Neural progenitor cell (in vitro differentiated cells): ENCODE results near the gene BMPR1A.

Experiments
- EZH2 ChIP-seq: fragments of 200-600 bp; sonication (generic); IDR thresholded peaks from 2 replicates; pipeline ENCODE4 v1.6.1; 2017; ENCODE audit warnings: antibody characterized with exemption, mild to moderate bottlenecking, moderate library complexity
- EZH2phosphoT487 ChIP-seq: fragments of 200-600 bp; sonication (generic); IDR thresholded peaks from 2 replicates; pipeline ENCODE4 v1.6.1; 2017; ENCODE audit warnings: antibody characterized with exemption
- TF ChIP-seq, protein P1 (sequence below): fragments of 200-600 bp; sonication (generic); IDR thresholded peaks from 2 replicates; pipeline ENCODE4 v1.5.1; 2017; ENCODE audit warnings: antibody characterized with exemption, mild to moderate bottlenecking

DNA sequence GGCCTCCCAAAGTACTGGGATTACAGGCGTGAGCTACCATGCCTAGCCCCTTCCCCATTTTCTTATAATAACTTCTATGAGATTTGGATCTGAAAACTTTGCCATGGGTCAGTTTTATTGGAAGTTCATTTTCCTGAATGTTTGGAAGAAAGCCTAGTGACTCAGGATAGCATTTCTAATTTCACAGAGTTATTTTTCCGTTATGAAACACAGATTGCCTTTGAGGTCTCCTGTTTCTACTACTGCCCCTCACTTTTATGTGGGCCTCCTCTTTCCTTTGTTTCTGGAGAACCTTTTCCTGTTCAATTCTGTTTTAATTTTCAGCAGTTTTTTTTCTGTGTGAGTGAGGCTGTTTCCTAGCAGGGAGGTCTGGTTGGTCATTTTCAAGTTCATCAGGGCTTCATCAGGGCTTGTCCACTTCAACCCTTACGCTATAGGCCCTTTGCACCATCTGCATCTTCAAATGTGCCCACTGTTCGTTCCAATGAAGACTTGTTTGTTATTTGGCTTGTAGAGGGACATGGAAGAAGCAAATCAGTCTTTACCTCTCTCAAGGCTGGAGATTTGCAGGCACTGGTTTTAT, 58.7 kb downstream of the BMPR1A start:
- TF ChIP-seq, protein P1, sequence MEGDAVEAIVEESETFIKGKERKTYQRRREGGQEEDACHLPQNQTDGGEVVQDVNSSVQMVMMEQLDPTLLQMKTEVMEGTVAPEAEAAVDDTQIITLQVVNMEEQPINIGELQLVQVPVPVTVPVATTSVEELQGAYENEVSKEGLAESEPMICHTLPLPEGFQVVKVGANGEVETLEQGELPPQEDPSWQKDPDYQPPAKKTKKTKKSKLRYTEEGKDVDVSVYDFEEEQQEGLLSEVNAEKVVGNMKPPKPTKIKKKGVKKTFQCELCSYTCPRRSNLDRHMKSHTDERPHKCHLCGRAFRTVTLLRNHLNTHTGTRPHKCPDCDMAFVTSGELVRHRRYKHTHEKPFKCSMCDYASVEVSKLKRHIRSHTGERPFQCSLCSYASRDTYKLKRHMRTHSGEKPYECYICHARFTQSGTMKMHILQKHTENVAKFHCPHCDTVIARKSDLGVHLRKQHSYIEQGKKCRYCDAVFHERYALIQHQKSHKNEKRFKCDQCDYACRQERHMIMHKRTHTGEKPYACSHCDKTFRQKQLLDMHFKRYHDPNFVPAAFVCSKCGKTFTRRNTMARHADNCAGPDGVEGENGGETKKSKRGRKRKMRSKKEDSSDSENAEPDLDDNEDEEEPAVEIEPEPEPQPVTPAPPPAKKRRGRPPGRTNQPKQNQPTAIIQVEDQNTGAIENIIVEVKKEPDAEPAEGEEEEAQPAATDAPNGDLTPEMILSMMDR: no peak
- TF ChIP-seq EZH2 (no peak), EZH2phosphoT487 (no peak)
